Chondrocyte (in vitro differentiated cells): ENCODE results near the gene USP7. TPM values are rescaled to one million over a fixed set of nuclear protein-coding genes. Genes with fewer than 3 reads are reported as not detected.
"Not testable (repeated sequence)": the region's sequence is repeated elsewhere in the genome, so short reads cannot be mapped to it uniquely, and the experiment has no call there.

ENCODE experiments used
- DNase-seq: peaks from one replicate; pipeline ENCODE4 v3.0.0; 2021; ENCODE audit warnings: mixed read lengths, low spot score
- H3K27ac Mint-ChIP-seq: one replicate; pipeline ENCODE4 v1.8.0; 2021; ENCODE audit warnings: mild to moderate bottlenecking, moderate library complexity, mixed read lengths; ENCODE audit not compliant: unreplicated experiment
- H3K27me3 Mint-ChIP-seq: 2 replicates; pipeline ENCODE4 v1.8.0; 2021; ENCODE audit warnings: low read depth, mixed read lengths
- H3K36me3 Mint-ChIP-seq: 2 replicates; pipeline ENCODE4 v1.8.0; 2021; ENCODE audit warnings: low read depth, mixed read lengths
- H3K4me1 Mint-ChIP-seq: 2 replicates; pipeline ENCODE4 v1.8.0; 2021; ENCODE audit warnings: low read depth, mild to moderate bottlenecking, mixed read lengths
- H3K4me3 Mint-ChIP-seq: one replicate; pipeline ENCODE4 v1.8.0; 2021; ENCODE audit warnings: mild to moderate bottlenecking, moderate library complexity, mixed read lengths; ENCODE audit not compliant: unreplicated experiment
- H3K9me3 Mint-ChIP-seq: 2 replicates; pipeline ENCODE4 v1.8.0; 2021; ENCODE audit warnings: low read depth, mixed read lengths
- CTCF ChIP-seq: fragments of 200-600 bp; sonication (generic); IDR thresholded peaks from 2 replicates; pipeline ENCODE4 v1.5.0; 2021; ENCODE audit warnings: antibody characterized with exemption, mild to moderate bottlenecking, moderate library complexity
- total RNA-seq: library from RNA; stranded (reverse); gene quantifications from 3 replicates; pipeline ENCODE4 v1.2.1, GENCODE V29; 2021

The USP7 gene
- total RNA-seq, 1 donor from 2014 or later = 90.6 TPM

GRCh38 chr16:8847623-8848022, 116.1 kb downstream of the USP7 start:
- Mint-ChIP-seq H3K4me3 (no peak overlapping the region), H3K27me3 (no peaks in the 10 kb centered on the region), H3K27ac (no peak overlapping the region), H3K4me1 (peaks cover 34% of the 10 kb centered on the region), H3K9me3 (no peaks in the 10 kb centered on the region), H3K36me3 (peaks cover 20% of the 10 kb centered on the region)
- no peak for TF ChIP-seq CTCF
- peak; percentile 88 for DNase-seq

GRCh38 chr16:8847145-8847544, 116.6 kb downstream of the USP7 start:
- DNase-seq = peak; percentile 63
- Mint-ChIP-seq H3K4me1 (peaks cover 34% of the 10 kb centered on the region), H3K4me3 (no peak overlapping the region), H3K36me3 (peaks cover 22% of the 10 kb centered on the region), H3K9me3 (no peaks in the 10 kb centered on the region), H3K27me3 (no peaks in the 10 kb centered on the region), H3K27ac (no peak overlapping the region)
- TF ChIP-seq CTCF = no peak

GRCh38 chr16:8846401-8846932, 117.2 kb downstream of the USP7 start:
- Mint-ChIP-seq H3K4me3 (no peak overlapping the region), H3K36me3 (peaks cover 19% of the 10 kb centered on the region), H3K4me1 (peaks cover 34% of the 10 kb centered on the region), H3K9me3 (no peaks in the 10 kb centered on the region), H3K27ac (no peak overlapping the region), H3K27me3 (no peaks in the 10 kb centered on the region)
- TF ChIP-seq CTCF = no peak
- DNase-seq = peak; percentile 44

- peak overlapping the region; percentile 12 for H3K27ac Mint-ChIP-seq
- no peaks in the 10 kb centered on the region for H3K27me3 Mint-ChIP-seq
- TF ChIP-seq CTCF = no peak
- H3K4me1 Mint-ChIP-seq = peaks cover 33% of the 10 kb centered on the region
- no peaks in the 10 kb centered on the region for H3K9me3 Mint-ChIP-seq
- peaks cover 17% of the 10 kb centered on the region for H3K36me3 Mint-ChIP-seq
- no peak overlapping the region for H3K4me3 Mint-ChIP-seq
- DNase-seq = peak; percentile 60
Measured at GRCh38 chr16:8845699-8846298, 117.9 kb downstream of the USP7 start.

- not testable (repeated sequence) for H3K4me3 Mint-ChIP-seq, H3K27ac Mint-ChIP-seq, H3K27me3 Mint-ChIP-seq, H3K36me3 Mint-ChIP-seq, H3K9me3 Mint-ChIP-seq
- peaks cover 13% of the 10 kb centered on the region for H3K4me1 Mint-ChIP-seq
- DNase-seq = peak; percentile 20
Measured at GRCh38 chr16:8843296-8843695, 120.4 kb downstream of the USP7 start.

Other genes starting within 250 kb of the USP7 start
- 8.4 to 10.7 TPM (median 9.6 TPM) in 3 replicates for gene TMEM186, start 166.3 kb downstream of the USP7 start, total RNA-seq
- gene PMM2, start 166.1 kb downstream of the USP7 start, total RNA-seq = 47.6 to 62.1 TPM (median 47.9 TPM) in 3 replicates
- 46.5 to 57.4 TPM (median 54.1 TPM) in 3 replicates for gene CARHSP1, start 94.9 kb downstream of the USP7 start, total RNA-seq
- not detected in 3 replicates for gene LITAFD, start 81.6 kb downstream of the USP7 start, total RNA-seq
- gene HAPSTR1, start 127.7 kb upstream of the USP7 start, total RNA-seq = 82.5 to 84.3 TPM (median 83.0 TPM) in 3 replicates